ENCODE results near the gene TBC1D8. TPM values are rescaled to one million over a fixed set of nuclear protein-coding genes. Genes with fewer than 3 reads are reported as not detected.
A peak's percentile ranks its signal among the peaks of the same experiment; 100 is the strongest.

The TBC1D8 gene
- total and polyA plus RNA-seq, 2 of the 13 experiments (the other 11 are each of a cell fraction or from before 2014, with no cell fraction given) = 45.1 to 95.4 TPM

DNA sequence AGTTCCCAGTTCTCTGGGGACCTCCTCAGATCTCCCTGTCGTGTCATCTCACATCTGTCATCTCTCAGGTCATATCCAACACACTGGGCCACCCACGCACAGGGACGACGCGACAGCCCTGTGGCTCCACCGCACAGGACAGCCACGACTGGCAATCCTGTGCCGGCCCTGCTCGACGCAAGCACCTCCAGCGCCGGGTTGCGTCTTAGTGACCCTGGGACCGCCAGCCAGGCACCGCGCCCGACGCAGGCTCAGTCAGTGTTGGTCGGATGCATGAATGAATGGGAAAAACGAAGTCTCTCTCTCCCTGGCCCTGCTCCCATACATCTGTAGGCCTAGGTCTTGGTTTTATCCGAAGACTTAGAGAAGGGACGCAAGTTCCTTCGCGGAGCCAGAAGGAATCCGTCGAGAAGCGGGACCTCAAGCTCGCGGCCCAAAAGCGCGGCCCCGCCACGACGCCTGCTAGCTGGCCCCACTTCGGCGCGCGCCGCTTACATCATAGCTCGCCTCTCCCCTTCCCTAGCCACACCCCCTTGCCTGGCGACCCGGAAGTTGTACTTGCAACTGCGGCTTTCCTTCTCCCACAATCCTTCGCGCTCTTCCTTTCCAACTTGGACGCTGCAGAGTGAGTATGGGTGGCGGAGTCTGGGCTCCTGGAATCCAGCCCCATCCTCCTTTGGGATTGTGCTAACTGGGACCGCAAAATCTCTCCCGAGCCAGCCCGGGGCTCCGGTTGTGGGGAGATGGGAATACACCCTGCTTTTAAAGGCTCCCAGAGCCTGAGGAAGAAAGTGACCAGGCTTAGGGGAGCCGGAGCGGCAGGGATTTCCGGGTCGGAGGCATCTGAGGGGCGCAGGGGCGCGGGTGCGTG, 149.3 kb downstream of the TBC1D8 start, which contains the start of gene RPL31 (continued):
- TF ChIP-seq TCF12 (IDR thresholded peaks at IDR 0.05) (no peak), TCF12 (CRISPR knock-in tag; IDR thresholded peaks at IDR 0.05) (peak; percentile 93; the same call in 1 of the 2 replicates), PITX1 (CRISPR knock-in tag; IDR thresholded peaks at IDR 0.05) (peak; percentile 93), ARNT2 (CRISPR knock-in tag; IDR thresholded peaks at IDR 0.05; ENCODE audit: low read depth) (peak; percentile 99), ZKSCAN5 (CRISPR knock-in tag; IDR thresholded peaks at IDR 0.05) (peak; percentile 65; the same call in 1 of the 2 replicates), SMARCC2 (IDR thresholded peaks at IDR 0.05) (no peak), SRSF9 (IDR thresholded peaks at IDR 0.05; ENCODE audit: borderline replicate concordance, insufficient read depth, low read depth, low read length, poor library complexity, severe bottlenecking) (no peak), ZNF274 (CRISPR knock-in tag; IDR thresholded peaks at IDR 0.05) (peak; percentile 99), MYC (CRISPR knock-in tag; IDR thresholded peaks at IDR 0.05; ENCODE audit: borderline replicate concordance) (peak; percentile 98), ZNF225 (CRISPR knock-in tag; IDR thresholded peaks at IDR 0.05) (peak; percentile 98), ZNF879 (CRISPR knock-in tag; IDR thresholded peaks at IDR 0.05) (peak; percentile 98; the same call in 1 of the 2 replicates)
- TF ChIP-seq, protein P1, sequence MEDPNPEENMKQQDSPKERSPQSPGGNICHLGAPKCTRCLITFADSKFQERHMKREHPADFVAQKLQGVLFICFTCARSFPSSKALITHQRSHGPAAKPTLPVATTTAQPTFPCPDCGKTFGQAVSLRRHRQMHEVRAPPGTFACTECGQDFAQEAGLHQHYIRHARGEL (CRISPR knock-in tag; IDR thresholded peaks at IDR 0.05) = peak; percentile 89; the same call in 1 of the 2 replicates
- TF ChIP-seq, protein P2, sequence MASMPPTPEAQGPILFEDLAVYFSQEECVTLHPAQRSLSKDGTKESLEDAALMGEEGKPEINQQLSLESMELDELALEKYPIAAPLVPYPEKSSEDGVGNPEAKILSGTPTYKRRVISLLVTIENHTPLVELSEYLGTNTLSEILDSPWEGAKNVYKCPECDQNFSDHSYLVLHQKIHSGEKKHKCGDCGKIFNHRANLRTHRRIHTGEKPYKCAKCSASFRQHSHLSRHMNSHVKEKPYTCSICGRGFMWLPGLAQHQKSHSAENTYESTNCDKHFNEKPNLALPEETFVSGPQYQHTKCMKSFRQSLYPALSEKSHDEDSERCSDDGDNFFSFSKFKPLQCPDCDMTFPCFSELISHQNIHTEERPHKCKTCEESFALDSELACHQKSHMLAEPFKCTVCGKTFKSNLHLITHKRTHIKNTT (CRISPR knock-in tag; IDR thresholded peaks at IDR 0.05) = no peak
- TF ChIP-seq, protein P3, sequence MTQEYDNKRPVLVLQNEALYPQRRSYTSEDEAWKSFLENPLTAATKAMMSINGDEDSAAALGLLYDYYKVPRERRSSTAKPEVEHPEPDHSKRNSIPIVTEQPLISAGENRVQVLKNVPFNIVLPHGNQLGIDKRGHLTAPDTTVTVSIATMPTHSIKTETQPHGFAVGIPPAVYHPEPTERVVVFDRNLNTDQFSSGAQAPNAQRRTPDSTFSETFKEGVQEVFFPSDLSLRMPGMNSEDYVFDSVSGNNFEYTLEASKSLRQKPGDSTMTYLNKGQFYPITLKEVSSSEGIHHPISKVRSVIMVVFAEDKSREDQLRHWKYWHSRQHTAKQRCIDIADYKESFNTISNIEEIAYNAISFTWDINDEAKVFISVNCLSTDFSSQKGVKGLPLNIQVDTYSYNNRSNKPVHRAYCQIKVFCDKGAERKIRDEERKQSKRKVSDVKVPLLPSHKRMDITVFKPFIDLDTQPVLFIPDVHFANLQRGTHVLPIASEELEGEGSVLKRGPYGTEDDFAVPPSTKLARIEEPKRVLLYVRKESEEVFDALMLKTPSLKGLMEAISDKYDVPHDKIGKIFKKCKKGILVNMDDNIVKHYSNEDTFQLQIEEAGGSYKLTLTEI (CRISPR knock-in tag; conservative IDR thresholded peaks at IDR 0.05) = no peak
- TF ChIP-seq, protein P4, sequence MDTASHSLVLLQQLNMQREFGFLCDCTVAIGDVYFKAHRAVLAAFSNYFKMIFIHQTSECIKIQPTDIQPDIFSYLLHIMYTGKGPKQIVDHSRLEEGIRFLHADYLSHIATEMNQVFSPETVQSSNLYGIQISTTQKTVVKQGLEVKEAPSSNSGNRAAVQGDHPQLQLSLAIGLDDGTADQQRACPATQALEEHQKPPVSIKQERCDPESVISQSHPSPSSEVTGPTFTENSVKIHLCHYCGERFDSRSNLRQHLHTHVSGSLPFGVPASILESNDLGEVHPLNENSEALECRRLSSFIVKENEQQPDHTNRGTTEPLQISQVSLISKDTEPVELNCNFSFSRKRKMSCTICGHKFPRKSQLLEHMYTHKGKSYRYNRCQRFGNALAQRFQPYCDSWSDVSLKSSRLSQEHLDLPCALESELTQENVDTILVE (CRISPR knock-in tag; IDR thresholded peaks at IDR 0.05) = peak; percentile 94
- TF ChIP-seq, protein P5, sequence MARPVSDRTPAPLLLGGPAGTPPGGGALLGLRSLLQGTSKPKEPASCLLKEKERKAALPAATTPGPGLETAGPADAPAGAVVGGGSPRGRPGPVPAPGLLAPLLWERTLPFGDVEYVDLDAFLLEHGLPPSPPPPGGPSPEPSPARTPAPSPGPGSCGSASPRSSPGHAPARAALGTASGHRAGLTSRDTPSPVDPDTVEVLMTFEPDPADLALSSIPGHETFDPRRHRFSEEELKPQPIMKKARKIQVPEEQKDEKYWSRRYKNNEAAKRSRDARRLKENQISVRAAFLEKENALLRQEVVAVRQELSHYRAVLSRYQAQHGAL (CRISPR knock-in tag; IDR thresholded peaks at IDR 0.05; ENCODE audit: not compliant biosample characterization) = peak; percentile 80
- TF ChIP-seq, protein P6, sequence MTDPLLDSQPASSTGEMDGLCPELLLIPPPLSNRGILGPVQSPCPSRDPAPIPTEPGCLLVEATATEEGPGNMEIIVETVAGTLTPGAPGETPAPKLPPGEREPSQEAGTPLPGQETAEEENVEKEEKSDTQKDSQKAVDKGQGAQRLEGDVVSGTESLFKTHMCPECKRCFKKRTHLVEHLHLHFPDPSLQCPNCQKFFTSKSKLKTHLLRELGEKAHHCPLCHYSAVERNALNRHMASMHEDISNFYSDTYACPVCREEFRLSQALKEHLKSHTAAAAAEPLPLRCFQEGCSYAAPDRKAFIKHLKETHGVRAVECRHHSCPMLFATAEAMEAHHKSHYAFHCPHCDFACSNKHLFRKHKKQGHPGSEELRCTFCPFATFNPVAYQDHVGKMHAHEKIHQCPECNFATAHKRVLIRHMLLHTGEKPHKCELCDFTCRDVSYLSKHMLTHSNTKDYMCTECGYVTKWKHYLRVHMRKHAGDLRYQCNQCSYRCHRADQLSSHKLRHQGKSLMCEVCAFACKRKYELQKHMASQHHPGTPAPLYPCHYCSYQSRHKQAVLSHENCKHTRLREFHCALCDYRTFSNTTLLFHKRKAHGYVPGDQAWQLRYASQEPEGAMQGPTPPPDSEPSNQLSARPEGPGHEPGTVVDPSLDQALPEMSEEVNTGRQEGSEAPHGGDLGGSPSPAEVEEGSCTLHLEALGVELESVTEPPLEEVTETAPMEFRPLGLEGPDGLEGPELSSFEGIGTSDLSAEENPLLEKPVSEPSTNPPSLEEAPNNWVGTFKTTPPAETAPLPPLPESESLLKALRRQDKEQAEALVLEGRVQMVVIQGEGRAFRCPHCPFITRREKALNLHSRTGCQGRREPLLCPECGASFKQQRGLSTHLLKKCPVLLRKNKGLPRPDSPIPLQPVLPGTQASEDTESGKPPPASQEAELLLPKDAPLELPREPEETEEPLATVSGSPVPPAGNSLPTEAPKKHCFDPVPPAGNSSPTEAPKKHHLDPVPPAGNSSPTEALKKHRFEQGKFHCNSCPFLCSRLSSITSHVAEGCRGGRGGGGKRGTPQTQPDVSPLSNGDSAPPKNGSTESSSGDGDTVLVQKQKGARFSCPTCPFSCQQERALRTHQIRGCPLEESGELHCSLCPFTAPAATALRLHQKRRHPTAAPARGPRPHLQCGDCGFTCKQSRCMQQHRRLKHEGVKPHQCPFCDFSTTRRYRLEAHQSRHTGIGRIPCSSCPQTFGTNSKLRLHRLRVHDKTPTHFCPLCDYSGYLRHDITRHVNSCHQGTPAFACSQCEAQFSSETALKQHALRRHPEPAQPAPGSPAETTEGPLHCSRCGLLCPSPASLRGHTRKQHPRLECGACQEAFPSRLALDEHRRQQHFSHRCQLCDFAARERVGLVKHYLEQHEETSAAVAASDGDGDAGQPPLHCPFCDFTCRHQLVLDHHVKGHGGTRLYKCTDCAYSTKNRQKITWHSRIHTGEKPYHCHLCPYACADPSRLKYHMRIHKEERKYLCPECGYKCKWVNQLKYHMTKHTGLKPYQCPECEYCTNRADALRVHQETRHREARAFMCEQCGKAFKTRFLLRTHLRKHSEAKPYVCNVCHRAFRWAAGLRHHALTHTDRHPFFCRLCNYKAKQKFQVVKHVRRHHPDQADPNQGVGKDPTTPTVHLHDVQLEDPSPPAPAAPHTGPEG (CRISPR knock-in tag; IDR thresholded peaks at IDR 0.05) = peak; percentile 96

All from HepG2 (cell line).